K562 (cell line): Measurements from ENCODE around the gene PPP1R3C. TPM values are rescaled to one million over a fixed set of nuclear protein-coding genes. Genes with fewer than 3 reads are reported as not detected.
A peak's percentile ranks its signal among the peaks of the same experiment; 100 is the strongest.

ENCODE experiments used
- CEBPB ChIP-seq: fragments of 450-650 bp; IDR thresholded peaks from 2 replicates; pipeline ENCODE4 v1.6.1; 2016; ENCODE audit warnings: missing genetic modification characterization, missing compliant biosample characterization
- FUS ChIP-seq: fragments of 200-400 bp; formaldehyde crosslinking; optimal IDR thresholded peaks from 2 replicates; pipeline ENCODE3; 2017; ENCODE audit warnings: low read depth, low read length
- HLTF ChIP-seq: fragments of 450-650 bp; IDR thresholded peaks from 2 replicates; pipeline ENCODE4 v1.6.1; 2016
- KDM5B ChIP-seq: fragments of 200-600 bp; sonication (generic); IDR thresholded peaks from 2 replicates; pipeline ENCODE4 v1.6.1; 2012; ENCODE audit warnings: low read depth, mild to moderate bottlenecking, moderate library complexity, low read length, control low read depth, inconsistent platforms; ENCODE audit not compliant: insufficient replicate concordance
- POLR2AphosphoS5 ChIP-seq: IDR thresholded peaks from 2 replicates; pipeline ENCODE4 v1.6.1; 2011; ENCODE audit warnings: mild to moderate bottlenecking, low read depth, low read length, moderate library complexity; ENCODE audit not compliant: control insufficient read depth, insufficient read depth
- RAD21 ChIP-seq, 2 experiments: fragments of 250-450 bp in 1 of 2; fragments of 450-650 bp in 1 of 2; sonication (Bioruptor Pico) in 1 of 2; formaldehyde crosslinking in 1 of 2; IDR thresholded peaks in 1 of 2; conservative IDR thresholded peaks in 1 of 2; 2 replicates each; pipeline versions ENCODE4 v1.4.0 to v1.8.0; 2020 to 2022; ENCODE audit warnings: mild to moderate bottlenecking in 2 of 2, moderate library complexity in 1 of 2
- SETDB1 ChIP-seq: IDR thresholded peaks from one replicate; pipeline ENCODE4 v1.6.1; 2012; ENCODE audit warnings: low read length, control low read depth, inconsistent platforms
- SMAD1 ChIP-seq: fragments of 150-350 bp; IDR thresholded peaks from 2 replicates; pipeline ENCODE4 v1.6.1; 2014; ENCODE audit warnings: low read length, low read depth; ENCODE audit not compliant: partially characterized antibody
- TAL1 ChIP-seq: fragments of 450-650 bp; IDR thresholded peaks from 2 replicates; pipeline ENCODE4 v1.6.1; 2016; ENCODE audit warnings: mild to moderate bottlenecking
- TCFL5 ChIP-seq: fragments of 250-450 bp; sonication (Bioruptor Pico); conservative IDR thresholded peaks from 2 replicates; pipeline ENCODE4 v1.6.1; 2021; ENCODE audit warnings: mild to moderate bottlenecking, moderate library complexity, matching md5 sums
- ZBTB12 ChIP-seq: fragments of 250-450 bp; sonication (Bioruptor Pico); IDR thresholded peaks from 2 replicates; pipeline ENCODE4 v1.4.0; 2020
- ZBTB7A ChIP-seq: IDR thresholded peaks from 2 replicates; pipeline ENCODE4 v1.6.1; 2011; ENCODE audit warnings: low read depth, mild to moderate bottlenecking, low read length, moderate library complexity, borderline replicate concordance; ENCODE audit not compliant: control insufficient read depth
- ZNF121 ChIP-seq: sonication (generic); formaldehyde crosslinking; conservative IDR thresholded peaks from 2 replicates; pipeline ENCODE4 v1.8.0; 2022; ENCODE audit warnings: missing genetic modification reagents
- ZNF699 ChIP-seq: fragments of 250-450 bp; sonication (Bioruptor Pico); IDR thresholded peaks from 2 replicates; pipeline ENCODE4 v1.8.0; 2021; ENCODE audit warnings: mild to moderate bottlenecking, moderate library complexity; ENCODE audit not compliant: insufficient replicate concordance
- polyA plus RNA-seq, 8 experiments: library from polyadenylated mRNA; depleted of rRNA in 4 of 8; stranded (reverse) in 5 of 8; unstranded in 3 of 8; fragments of >200 nt; fragmentation: Nextera tagmentation in 2 of 8; fragmentation: Illumina TruSeq in 1 of 8; extraction: Ambion mirVana in 2 of 8; extraction: Trizol in 1 of 8; gene quantifications; 2 replicates each; pipeline versions ENCODE4 v1.2.1 to v1.2.3, GENCODE V29; 2011 to 2014; ENCODE audit warnings: inconsistent platforms in 1 of 8, missing spikeins in 1 of 8
- total RNA-seq, 7 experiments: library from RNA; depleted of rRNA in 6 of 7; stranded (reverse); fragments of >200 nt in 6 of 7; fragmentation: Illumina TruSeq in 2 of 7; extraction: Trizol in 2 of 7; gene quantifications; 2 replicates each; pipeline versions ENCODE4 v1.2.1 to v1.2.3, GENCODE V29; 2011 to 2021; ENCODE audit warnings: low replicate concordance in 1 of 7
- TF ChIP-seq, protein P1 (sequence below): fragments of 450-650 bp; IDR thresholded peaks from 2 replicates; pipeline ENCODE4 v1.6.1; 2016
- TF ChIP-seq, protein P2 (sequence below): sonication (generic); formaldehyde crosslinking; IDR thresholded peaks from 2 replicates; pipeline ENCODE4 v1.8.0; 2022; ENCODE audit warnings: mild to moderate bottlenecking, missing genetic modification reagents, borderline replicate concordance

PPP1R3C gene
- total and polyA plus RNA-seq, 9 of the 15 experiments (the other 6 are each of a cell fraction or from before 2014, with no cell fraction given), result 0.06 to 0.24 (median 0.12) TPM; not detected in 3

- TF ChIP-seq ZBTB7A (no peak), CEBPB (tag) (no peak), SETDB1 (no peak), POLR2AphosphoS5 (no peak), TCFL5 (CRISPR knock-in tag) (no peak), FUS (no peak), ZNF121 (no peak), HLTF (no peak), TAL1 (no peak), ZBTB12 (CRISPR knock-in tag) (no peak), KDM5B (no peak), RAD21 (CRISPR knock-in tag; conservative IDR thresholded peaks at IDR 0.05 in 1 of 2, IDR thresholded peaks at IDR 0.05 in 1 of 2) (0 out of 4 replicates have a peak, but pooled peaks of 1 of the 2 experiments have one; percentile 7), SMAD1 (peak; percentile 64), ZNF699 (CRISPR knock-in tag) (no peak)
- TF ChIP-seq, protein P1, sequence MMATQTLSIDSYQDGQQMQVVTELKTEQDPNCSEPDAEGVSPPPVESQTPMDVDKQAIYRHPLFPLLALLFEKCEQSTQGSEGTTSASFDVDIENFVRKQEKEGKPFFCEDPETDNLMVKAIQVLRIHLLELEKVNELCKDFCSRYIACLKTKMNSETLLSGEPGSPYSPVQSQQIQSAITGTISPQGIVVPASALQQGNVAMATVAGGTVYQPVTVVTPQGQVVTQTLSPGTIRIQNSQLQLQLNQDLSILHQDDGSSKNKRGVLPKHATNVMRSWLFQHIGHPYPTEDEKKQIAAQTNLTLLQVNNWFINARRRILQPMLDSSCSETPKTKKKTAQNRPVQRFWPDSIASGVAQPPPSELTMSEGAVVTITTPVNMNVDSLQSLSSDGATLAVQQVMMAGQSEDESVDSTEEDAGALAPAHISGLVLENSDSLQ, result no peak
- TF ChIP-seq, protein P2, sequence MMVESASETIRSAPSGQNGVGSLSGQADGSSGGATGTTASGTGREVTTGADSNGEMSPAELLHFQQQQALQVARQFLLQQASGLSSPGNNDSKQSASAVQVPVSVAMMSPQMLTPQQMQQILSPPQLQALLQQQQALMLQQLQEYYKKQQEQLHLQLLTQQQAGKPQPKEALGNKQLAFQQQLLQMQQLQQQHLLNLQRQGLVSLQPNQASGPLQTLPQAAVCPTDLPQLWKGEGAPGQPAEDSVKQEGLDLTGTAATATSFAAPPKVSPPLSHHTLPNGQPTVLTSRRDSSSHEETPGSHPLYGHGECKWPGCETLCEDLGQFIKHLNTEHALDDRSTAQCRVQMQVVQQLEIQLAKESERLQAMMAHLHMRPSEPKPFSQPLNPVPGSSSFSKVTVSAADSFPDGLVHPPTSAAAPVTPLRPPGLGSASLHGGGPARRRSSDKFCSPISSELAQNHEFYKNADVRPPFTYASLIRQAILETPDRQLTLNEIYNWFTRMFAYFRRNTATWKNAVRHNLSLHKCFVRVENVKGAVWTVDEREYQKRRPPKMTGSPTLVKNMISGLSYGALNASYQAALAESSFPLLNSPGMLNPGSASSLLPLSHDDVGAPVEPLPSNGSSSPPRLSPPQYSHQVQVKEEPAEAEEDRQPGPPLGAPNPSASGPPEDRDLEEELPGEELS (CRISPR knock-in tag), result no peak
- TF ChIP-seq, all 486 proteins: peak for 4
Measured at GRCh38 chr10:91665842-91666241, 33.0 kb upstream of the PPP1R3C start (continued).
